ENCODE results near the gene SORBS1.

Gene SORBS1

DNA sequence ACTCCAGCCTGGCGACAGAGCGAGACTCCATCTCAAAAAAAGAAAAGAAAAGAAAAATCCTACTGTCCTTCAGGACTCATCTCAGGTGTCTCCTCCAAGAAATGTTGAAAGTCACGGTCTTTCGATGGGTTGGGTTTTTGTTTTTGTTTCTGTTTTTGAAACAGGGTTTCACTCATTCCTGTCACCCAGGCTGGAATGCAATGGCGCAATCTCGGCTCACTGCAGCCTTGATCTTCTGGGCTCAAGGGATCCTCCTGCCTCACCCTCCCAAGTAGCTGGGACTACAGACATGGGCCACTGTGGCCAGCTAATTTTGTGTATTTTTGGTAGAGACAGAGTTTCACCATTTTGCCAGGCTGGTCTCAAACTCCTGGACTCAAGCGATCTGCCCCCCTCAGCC lies 3.1 kb upstream of the SORBS1 start:
- DNase-seq, result no peak

DNA sequence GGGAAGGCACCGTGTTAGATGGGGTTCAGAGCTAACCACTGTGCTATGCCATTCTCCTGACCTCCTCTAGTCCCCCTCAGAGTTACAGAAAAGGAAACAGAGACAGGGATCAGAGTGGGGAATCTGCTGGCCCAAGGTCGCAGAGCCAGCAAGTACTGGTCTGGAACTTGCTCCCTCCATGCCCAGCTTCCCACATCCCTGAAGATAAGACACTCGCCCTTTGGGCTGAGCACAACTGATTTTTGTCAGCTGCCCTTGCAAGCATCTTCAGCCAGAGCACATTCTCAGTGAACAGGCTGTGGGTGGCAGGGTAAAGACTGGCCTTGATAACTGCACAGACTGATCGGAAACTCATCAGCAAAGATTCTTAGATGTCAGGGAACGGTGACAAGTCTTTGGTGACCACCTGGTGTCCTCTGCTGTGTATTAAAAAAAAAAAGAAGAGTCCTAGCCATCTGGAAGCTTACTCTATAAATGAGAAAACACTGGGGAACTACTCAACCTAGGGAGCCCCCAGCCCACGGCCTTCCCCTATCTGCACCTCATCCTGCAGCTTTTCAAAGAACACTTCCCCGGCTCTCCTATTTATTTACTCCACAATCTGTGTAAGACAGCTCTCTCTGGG lies 1.3 kb upstream of the SORBS1 start:
- DNase-seq, result no peak

DNA sequence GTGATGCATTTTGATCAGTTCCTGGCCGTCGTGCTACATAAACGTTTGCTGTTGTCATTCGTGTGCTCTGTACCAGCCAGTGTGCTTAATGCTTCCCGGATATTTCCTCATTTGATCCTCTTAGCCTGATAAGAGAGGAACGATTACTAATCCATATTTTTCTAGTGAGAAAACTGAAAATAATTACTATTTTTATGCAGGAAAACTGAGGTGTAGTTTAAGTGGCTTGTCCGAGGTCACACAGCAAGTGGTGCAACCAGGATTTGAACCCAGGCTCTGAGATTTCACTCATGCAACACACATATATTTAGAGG lies 650 bp upstream of the SORBS1 start:
- DNase-seq, result no peak

DNA sequence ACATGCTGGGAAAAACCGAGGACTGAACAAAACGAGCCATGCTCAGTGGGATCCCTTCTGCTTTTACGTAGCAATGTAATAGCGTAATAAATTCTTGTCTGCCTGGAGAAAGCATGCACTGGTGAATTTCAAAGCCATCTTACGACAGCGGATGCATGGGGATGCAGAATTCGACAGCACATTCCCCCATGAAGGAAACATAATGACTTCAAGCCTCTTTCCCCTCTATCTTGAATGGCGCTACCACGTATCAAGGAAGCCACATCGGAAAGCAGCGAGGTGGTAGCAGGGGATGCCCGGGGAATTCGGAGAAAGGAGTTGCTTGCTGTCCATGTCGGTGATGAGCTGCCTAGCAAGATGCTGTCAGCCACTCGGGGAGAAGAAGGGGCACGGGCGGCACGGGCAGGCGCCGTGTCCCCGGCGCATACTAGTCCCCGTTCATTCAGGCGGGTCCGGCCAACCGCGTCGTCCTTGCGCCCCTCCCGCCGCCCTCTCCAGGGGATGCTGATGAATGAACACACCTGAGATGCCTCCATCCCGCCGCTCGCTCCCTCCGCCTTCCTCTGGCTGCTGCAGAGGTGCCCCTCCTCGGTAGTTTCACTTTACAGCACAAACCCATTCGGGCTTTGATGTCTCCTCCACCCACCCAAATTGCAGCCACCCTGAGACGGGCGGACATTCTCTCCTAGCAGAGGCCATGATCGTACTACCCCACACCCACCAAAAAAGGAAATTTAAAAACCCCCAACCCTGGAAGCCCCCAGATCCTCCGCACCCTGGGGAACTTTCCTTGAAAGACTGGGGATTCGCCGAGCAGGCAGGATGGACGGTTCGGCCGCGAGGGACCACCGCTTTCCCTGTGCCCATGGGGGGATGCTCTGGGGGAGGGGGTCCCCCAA lies 644 bp downstream of the SORBS1 start:
- DNase-seq, result peak; percentile 45 to 51

DNA sequence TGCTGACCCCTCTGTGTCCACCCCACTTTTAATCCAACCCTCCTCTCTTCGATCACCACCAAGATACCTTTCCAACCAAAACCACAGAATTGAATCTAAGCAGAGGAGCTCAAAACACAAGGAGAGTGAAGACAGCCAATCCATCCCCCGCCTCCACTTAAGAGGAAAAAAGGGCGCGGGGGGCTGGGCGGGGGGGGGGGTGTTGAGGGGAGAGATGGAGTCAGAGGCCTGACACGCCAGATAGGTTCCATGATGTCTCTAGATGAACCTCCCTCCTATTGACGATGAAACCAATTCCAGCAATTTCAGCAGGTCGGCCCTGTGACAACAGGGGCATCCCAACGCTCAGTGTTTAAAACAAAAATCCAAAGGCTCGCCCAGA lies 1.3 kb downstream of the SORBS1 start:
- DNase-seq, result no peak

DNA sequence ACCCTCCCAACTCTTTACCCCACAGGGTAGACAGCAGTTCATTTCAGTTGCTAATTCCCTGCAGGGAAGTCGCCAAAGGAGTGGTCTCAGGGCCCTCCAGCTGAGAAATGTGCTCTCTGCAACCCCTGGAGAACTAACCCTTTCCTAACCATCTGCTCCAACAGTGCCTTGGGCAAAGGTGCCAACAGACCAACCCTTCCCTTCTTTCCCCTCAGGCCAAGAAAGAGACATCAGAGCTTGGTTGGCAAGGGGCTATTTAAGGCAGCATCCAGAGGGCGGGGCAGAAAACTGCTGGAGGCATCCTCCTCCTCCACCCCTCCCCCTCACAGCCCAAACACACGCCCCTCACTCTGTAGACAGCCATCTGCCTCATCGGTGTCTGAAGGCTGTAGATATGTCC lies 1.7 kb downstream of the SORBS1 start:
- DNase-seq, result no peak

DNA sequence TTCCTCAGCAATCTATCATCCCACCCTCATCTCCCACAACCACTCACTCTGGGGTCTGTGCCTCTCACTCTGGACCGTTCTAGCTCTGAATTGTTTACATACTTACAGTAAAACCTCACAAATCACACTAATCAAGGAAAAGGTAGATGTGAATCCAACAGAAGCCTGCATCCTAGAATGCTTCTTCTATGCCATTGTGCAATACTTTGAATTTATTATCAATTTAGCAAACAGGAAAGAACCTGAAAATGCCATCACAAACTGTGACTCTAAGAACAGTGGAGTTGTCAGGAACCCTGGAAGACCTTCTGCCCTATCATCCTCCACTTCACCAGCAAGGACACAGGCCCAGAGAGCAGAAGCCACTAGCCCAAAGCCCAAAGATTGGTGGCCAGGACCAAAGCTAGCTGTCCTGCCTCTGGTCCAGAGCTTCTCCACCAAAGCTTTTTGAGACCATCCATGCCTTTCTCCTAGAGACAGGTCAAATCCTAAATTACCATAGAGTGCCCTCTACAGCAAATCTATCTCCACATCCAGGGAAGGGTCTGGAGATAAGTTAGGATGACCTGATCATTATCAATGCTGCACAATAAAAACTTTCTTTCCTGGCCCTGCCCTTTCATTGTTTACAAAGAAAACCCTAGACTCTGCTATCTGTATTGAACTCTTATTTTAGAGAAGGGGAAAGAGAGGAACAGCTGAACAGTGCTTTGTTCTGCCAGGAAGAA lies 2.4 kb downstream of the SORBS1 start:
- no peak for DNase-seq

DNA sequence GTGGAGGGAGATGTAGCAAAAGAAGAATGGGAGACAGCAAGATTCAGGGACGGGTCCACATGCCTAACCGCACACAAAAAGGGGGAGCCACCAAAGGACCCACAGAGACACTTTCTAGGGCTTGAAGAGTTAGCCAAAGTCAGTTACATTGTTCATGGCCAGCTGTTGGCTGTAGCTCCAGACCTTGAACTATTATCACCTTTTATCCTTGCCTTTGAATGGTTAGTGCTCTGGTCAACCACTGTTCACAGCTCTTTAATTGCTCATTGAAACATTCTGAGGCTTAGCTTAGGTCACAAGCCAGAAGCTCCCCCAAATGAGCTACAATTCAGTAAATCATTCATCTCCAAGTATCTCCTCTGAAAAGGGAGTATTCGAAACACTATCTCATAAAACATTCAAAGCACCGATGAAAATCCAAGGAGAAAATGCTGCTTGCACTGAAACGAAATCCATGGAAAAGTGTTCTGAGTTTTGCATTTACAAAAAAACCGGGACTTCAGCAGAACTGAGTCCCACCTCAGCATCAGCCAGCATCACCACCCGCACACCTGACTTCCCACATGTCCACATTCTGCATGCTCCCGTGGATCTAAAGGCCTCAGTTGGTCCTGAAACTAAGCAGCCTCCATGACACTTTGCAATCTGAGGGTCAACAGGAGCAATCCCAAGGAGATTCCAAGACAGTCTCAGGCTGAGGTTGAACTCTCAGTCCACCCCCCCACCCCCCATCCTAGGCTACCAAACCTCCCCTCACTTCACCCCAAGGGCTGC lies 4.0 kb downstream of the SORBS1 start:
- no peak for DNase-seq

DNA sequence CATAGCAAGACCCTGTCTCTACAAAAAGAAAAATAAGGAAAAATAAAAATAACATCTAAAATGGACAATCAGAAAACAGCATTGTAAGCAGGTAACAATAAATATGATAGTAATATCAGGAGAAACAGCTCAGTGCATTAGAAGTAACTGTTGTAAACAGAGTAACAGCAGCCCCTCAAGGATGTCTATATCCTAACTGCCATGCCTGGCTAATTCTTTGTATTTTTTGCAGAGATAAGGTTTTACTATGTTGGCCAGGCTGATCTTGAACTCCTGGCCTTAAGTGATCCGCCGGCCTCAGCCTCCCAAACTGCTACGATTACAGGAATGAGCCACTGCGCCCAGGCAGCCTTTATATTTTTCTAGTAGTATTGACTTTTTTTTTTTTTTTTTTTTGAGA lies 7.5 kb downstream of the SORBS1 start:
- no peak for DNase-seq

DNA sequence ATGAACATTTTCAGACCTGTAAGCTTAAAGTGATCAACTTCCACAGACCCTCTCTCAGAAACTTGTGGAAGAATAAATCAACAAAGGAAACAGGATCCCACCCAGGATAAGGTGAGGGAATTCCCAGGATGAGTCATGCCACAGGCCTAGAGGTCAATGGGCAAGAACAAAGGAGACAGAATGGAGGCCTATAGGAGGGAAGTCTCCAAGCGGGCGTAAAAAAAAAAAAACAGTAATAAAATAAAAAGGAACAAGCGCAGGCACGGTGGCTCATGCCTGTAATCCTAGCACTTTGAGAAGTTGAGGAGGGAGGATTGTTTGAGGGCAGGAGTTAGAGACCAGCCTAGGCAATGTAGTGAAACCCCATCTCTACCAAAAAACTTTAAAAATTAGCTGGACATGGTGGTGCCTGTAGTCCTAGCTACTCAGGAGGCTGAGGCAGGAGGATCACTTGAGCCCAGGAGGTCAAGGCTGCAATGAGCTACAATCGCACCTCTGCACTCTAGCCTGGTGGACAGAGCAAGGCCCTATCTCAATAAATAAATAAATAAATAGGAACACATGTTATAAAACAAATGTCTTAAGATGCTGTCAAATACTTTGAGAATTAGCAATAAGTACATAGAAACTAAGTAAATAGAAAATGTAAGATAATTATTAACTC lies 8.4 kb downstream of the SORBS1 start:
- DNase-seq, result no peak

DNA sequence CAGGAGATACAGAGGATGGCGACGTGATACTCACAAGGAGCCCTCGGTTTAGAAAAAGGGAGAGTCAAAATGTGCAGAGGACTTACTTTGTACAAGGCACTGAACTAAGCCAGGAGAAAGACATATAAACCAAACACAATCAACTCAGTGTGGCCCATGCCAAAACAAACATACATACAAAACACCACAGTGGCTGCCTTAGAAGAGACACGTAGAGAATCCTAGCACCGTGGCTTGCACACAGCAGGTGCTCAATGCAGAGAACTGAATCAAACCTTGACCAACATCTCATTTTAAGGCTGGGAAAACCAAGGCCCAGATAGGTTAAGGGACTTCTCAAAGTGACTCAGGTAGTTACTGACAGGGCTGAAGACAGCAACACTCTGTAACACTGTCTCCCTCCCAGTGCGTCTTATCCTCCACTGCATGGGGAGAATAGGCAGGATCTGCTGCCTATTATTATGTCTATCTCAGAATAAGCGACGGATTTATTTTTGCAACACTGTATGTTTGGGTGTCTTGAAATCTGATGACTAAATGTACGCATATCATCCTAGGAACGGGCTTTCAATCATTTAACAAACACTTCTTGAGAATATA lies 11.0 kb downstream of the SORBS1 start:
- DNase-seq, result no peak

DNA sequence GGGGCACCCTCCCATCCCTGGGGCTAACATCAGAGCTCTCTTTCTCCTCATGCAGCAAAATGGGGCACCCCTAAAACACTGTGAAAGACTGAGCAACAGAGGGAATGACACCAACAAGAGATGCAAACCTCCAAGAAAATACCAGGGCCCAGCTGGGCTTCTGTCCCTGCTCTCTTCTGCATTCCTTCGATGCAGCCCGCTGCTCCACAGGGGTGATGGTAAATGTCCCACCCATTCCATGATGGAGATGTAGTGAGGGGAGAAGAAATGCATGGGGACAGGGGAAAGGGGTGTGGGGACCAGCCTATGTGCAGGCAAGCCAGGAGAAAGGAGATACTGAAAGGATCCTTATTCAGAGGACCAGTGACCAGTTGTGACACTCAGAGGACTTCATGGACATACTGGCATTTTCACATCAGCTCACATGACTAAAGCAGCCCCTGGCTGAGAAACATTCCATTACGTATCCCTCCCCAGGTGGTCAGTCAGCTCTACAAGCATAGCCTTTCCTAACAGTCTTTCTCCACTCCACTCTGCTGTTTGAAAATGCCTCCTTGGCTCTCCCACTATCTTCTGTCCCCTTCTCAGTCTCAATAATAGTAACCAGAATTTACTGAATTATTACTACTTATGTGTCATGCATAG lies 13.3 kb downstream of the SORBS1 start:
- DNase-seq, result no peak

DNA sequence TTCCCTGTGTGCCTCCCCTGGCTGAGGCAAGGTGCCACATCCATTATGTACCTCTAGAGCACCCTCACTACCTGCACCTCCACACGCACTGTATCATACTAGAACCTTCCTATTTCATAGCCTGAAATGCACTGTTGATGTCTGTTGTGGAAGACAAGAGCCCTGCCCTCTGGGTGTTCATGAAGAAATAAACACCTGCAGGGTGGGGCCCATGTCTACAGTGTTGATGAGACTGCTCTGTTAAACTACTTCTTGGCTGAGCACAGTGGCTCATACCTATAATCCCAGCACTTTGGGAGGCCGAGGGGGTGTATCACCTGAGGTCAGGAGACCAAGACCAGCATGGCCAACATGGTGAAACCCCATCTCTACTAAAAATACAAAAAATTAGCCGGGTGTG lies 14.0 kb downstream of the SORBS1 start:
- no peak for DNase-seq

DNA sequence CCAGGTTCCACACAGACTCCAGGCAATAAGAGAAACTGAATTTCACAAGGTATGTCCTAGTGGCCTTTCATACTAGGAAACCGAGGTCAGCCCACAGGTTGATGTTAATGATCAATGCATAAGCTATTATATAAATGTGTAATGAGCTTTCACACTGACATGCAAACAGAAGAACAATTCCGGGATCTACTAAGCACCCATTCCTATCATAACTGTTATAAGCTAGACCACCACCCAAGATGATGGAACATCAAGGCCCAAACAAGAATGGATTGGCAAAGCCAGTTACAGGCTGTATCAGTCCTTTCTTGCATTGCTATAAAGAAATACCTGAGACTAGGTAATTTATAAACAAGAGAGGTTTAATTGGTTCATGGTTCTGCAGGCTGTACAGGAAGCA lies 15.2 kb downstream of the SORBS1 start:
- no peak for DNase-seq

DNA sequence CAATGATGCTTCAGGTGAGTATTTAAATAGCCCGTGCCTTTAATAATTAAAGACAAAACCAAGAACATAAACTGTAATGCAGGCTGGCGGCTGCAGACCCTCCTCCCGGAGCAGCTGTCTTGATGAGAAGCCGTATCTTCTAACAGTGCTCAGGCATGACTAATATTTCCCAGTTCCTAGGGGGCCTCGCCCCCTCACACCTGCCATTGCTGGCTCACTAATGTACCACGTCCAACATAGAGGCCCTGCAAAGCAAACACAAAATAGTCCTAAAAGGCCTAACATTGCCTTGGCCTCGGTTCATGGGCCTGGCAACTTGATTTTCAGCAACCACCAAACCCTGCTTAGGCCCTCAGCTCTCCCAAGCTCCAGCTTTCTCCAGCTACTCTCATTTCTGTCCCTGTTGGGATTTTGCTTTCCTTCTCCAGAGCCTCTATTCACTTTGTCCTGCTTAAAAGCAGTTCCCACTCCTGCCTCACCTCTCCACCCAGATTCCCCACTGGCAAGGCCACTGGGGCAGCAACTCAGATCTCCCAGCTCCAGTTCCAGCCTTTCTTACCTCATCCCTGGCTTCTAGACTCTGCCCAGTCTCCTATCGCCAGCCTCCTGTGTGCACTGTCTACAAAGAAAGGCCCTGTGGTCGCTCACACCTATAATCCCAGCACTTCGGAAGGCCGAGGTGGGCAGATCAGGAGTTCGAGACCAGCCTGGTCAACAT lies 16.2 kb downstream of the SORBS1 start:
- DNase-seq, result no peak

DNA sequence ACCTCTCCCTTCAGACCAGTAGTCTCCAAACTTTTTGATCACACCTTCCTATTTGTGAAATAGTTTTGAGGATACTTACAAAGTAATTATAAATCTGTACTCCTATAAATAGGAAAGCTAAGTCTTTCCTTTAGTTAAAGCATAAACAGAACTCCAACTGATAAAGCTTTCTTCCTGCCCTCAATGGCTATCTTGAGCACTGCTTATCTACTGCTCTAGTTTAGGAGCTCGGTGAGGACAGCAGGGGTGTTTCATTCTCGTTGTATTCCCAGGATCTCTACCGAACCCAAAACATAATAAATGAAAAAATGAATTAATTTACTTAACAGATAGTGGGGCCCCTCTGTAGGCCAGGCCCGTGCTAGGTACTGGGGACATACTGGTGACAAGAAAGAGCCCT lies 17.7 kb downstream of the SORBS1 start:
- no peak for DNase-seq

DNA sequence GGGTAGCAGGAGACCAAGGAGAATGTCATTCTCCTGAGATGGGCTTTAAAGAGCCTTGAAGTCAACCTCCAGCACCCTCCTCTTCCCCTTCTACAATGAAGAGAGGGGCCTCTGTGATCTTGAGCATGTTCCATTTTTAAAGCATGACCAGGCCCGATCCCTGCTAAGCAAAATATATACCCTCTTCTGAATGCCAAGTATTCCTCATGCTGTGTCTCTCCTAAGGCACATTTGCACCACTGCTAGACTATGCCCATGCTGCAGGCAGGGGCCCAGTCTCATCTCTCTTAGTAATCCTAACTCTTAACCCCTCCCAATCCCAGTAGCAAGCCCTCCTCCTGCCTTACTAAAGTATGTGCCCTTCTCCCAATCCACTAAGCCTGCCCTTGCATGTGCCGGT lies 18.4 kb downstream of the SORBS1 start:
- no peak for DNase-seq

DNA sequence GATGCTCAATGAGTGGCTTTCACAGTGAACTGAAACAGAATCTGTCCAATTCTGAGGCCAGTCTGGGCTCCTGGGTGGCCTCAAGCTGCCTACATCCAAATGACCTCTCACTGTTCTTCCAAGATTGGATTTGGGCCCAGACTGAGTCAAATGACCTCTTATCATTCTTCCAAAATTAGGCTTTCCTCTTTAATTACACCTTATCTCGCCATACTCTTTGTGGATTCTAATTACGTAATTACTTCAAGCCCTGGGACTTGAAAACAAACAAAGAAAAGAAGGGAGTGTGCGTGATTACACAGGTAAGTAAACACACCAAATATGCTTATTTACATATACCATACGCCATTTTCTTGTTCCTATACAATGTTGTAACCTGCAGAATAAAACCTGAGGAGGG lies 18.8 kb downstream of the SORBS1 start:
- no peak for DNase-seq

DNA sequence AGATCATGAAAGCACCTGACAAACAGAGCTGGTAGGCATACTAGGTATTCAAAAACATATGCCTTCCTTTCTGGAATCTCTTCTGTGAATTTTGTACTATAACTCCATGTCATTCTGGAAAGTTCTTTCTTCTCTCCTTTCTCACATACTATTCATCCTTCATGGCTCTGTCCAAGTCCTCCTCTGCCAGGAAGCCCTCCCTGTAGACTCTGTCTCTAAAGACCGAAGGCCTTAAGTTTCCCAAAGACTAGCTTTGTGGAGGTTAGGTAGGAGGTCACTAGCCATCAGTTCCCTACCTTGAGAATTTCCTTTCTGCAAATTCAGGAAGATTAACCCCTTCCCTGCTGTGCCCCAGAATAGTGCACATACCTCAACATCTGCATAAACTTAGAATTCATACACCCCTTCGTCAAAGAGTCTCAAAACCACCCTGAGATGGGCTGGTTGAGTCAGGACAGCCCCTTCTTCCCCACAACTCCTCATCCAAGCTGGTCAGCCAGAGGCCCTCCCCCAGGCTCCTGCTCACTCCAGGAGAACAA lies 20.6 kb downstream of the SORBS1 start:
- no peak for DNase-seq

DNA sequence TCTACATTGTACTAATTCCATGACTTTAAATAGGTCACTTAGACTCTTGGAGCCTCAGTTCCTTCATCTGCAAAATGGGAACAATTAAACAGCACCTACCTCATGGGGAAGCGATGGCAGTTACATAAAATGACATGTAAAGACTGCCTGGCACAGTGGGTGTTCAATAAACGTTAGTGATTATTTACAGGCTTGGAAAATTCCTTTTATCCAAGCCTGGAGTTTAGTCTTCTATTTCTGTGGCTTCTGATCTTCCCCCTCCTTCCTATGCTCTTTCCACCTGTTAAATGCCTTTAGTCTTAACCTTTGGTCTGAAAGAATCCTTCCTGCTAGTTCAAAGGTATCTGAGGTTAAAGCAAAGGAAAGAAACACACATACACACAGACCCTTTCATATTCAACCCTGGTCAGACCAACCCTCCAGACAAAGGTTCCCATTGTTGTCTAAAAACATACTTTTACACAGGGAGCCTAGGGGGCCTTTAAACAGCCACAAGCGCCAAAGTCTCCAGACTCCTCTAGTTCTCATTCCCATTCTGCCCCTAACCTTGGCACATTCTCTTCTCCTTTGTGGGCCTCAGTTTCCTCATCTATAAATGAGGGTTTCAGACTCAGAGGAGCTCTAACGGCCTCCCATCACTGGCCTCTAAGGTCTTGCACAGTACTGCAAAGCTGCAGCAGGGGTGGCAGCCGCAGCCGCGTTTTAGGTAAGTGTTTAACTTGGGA lies 21.4 kb downstream of the SORBS1 start:
- DNase-seq, result no peak

Data from activated T-cell treated with anti-CD3 and anti-CD28 coated beads, Interleukin-2, amount 50 U/mL, for 48 hours (primary cell).